Transverse colon (tissue), 4 donors: ENCODE results near the gene PRSS53. TPM values are rescaled to one million over a fixed set of nuclear protein-coding genes. Genes with fewer than 3 reads are reported as not detected.

ENCODE experiments used
- DNase-seq: peaks from one replicate; pipeline ENCODE4 v3.0.0-alpha.2; 2019
- H3K27ac ChIP-seq, 4 donors: fragments of 200-600 bp; sonication (generic); 2 replicates each; pipeline ENCODE4 v1.5.1; 2016 to 2018; ENCODE audit warnings: inconsistent platforms in 4 of 4
- H3K27me3 ChIP-seq: fragments of 200-600 bp; sonication (generic); 2 replicates; pipeline ENCODE4 v1.5.1; 2017; ENCODE audit warnings: inconsistent platforms
- H3K36me3 ChIP-seq, 4 donors: fragments of 200-600 bp; sonication (generic); 2 replicates each; pipeline ENCODE4 v1.5.1; 2017 to 2019; ENCODE audit warnings: inconsistent platforms in 4 of 4
- H3K4me1 ChIP-seq, 4 donors: fragments of 200-600 bp; sonication (generic); 2 replicates each; pipeline ENCODE4 v1.5.1; 2017 to 2020; ENCODE audit warnings: inconsistent platforms in 4 of 4
- H3K4me3 ChIP-seq, 4 donors: fragments of 200-600 bp; sonication (generic); 1 replicate in 1 of 4; 2 replicates in 3 of 4; pipeline versions ENCODE4 v1.5.1 to v1.6.1; 2017 to 2019; ENCODE audit warnings: inconsistent platforms in 4 of 4
- H3K9me3 ChIP-seq, 2 donors: fragments of 200-600 bp; sonication (generic); 2 replicates each; pipeline ENCODE4 v1.5.1; 2017 to 2019; ENCODE audit warnings: inconsistent platforms in 2 of 2
- EP300 ChIP-seq: sonication (generic); formaldehyde crosslinking; IDR thresholded peaks from one replicate; pipeline ENCODE4 v1.6.1; 2017; ENCODE audit warnings: antibody characterized with exemption, low read depth
- POLR2A ChIP-seq: fragments of 450-650 bp; IDR thresholded peaks from one replicate; pipeline ENCODE4 v1.6.1; 2016; ENCODE audit warnings: antibody characterized with exemption, mild to moderate bottlenecking, moderate library complexity
- POLR2AphosphoS5 ChIP-seq, 3 donors: sonication (generic); formaldehyde crosslinking; IDR thresholded peaks; one replicate each; pipeline ENCODE4 v1.6.1; 2016; ENCODE audit warnings: antibody characterized with exemption in 3 of 3
- WGBS, 2 donors: methylation state at CpG; one replicate each; pipeline ENCODE4 v1.1.5; 2018; ENCODE audit warnings: low coverage in 1 of 2; 5-methylcytosine and 5-hydroxymethylcytosine counted together
- in situ Hi-C, 4 donors: fragments of 200-750 bp; cut with MboI; loops; one replicate each; pipeline versions ENCODE4 v1.15.0 to v1.15.1; 2017; ENCODE audit warnings: low sequenced_read_pairs in 3 of 4, low pct_ligation_motif_present in 1 of 4, low pct_unique_long_range_greater_than_20kb in 1 of 4
- intact Hi-C: fragments of 100-400 bp; cut with DNase I; formaldehyde crosslinking; loops from one replicate; pipeline ENCODE4 v1.15.1; 2023; ENCODE audit warnings: low total_unique reads
- total RNA-seq, 4 donors: library from RNA; depleted of rRNA; stranded (reverse); fragments of >200 nt; gene quantifications; one replicate each; pipeline ENCODE4 v1.1.0, GENCODE V29; 2016
- TF ChIP-seq, protein P1 (sequence below), 5 experiments: fragments of 200-600 bp in 3 of 5; fragments of 450-650 bp in 2 of 5; sonication (generic) in 3 of 5; IDR thresholded peaks; 1 replicate in 2 of 5; 2 replicates in 3 of 5; pipeline ENCODE4 v1.5.1; 2016 to 2017; ENCODE audit warnings: antibody characterized with exemption in 5 of 5, inconsistent platforms in 3 of 5, mild to moderate bottlenecking in 2 of 5, moderate library complexity in 1 of 5

The PRSS53 gene
- total RNA-seq, 4 donors from 2014 or later: 1.1 to 5.2 (median 3.1) TPM

DNA sequence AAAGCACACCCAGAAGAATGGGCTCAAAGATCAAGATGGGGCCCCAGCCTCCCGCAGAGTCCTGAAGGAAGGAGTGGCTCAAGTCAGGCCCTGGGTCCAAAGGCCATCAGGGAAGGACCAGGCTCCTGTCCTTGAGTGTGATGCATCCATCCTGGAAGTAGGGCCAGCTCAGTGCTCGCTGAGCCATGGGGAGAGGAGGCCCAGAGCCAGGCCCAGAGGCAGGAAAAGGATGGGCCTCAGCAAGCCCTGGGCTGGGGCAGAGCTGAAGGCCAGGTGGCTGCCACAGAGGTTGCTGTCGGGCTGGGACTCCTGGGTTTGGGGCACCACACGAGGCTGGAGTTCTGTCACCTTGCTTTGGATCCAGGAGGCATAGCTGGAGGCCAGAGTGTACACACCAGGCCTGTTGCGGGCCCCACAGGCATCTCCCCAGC lies 43.1 kb upstream of the PRSS53 start:
- no peaks in the 10 kb centered on the region for H3K36me3 ChIP-seq
- intact Hi-C loops (no loop called here), in situ Hi-C loops (no loop called here)
- no peaks in the 10 kb centered on the region for H3K27me3 ChIP-seq
- H3K4me1 ChIP-seq: peaks cover 29 to 82% (median 67%) of the 10 kb centered on the region in 4 donors
- DNase-seq: peak; percentile 84
- peak; percentile 71 for TF ChIP-seq POLR2A
- TF ChIP-seq, protein P1, sequence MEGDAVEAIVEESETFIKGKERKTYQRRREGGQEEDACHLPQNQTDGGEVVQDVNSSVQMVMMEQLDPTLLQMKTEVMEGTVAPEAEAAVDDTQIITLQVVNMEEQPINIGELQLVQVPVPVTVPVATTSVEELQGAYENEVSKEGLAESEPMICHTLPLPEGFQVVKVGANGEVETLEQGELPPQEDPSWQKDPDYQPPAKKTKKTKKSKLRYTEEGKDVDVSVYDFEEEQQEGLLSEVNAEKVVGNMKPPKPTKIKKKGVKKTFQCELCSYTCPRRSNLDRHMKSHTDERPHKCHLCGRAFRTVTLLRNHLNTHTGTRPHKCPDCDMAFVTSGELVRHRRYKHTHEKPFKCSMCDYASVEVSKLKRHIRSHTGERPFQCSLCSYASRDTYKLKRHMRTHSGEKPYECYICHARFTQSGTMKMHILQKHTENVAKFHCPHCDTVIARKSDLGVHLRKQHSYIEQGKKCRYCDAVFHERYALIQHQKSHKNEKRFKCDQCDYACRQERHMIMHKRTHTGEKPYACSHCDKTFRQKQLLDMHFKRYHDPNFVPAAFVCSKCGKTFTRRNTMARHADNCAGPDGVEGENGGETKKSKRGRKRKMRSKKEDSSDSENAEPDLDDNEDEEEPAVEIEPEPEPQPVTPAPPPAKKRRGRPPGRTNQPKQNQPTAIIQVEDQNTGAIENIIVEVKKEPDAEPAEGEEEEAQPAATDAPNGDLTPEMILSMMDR (IDR thresholded peaks at IDR 0.05): no peak
- peak in 2 of 3 donors; percentile 83 to 89 for TF ChIP-seq POLR2AphosphoS5 (IDR thresholded peaks at IDR 0.05)
- no peak for TF ChIP-seq EP300
- 65% methylated on average over 5 of the region's 5 CpGs; no CpG with 5 or more reads in 1 of the 2 donors for WGBS, 2 donors
- H3K27ac ChIP-seq: peak overlapping the region; percentile 91 to 94 (median 93)
- H3K4me3 ChIP-seq: no peak overlapping the region
- H3K9me3 ChIP-seq: no peaks in the 10 kb centered on the region

DNA sequence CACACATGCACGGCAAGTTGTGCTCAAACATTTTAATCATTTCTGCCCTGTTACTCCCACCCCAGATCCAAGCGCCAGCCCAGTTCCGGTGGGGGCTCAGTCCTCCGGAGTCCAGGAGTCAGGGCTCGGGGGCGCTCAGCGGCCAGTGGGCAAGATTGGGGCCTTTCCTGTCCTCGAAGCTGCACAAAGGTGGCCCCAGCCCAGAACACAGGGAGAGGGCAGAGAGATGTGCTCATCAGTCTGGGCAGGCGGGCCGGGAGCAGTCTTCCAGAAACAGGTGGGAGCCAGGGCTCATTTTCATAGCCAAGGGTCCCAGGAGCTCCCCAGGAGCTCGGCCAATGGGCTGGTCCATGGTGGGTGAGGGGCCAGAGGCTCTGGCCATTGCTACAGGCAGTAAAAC lies 42.7 kb upstream of the PRSS53 start:
- intact Hi-C loops (no loop called here), in situ Hi-C loops (no loop called here)
- no peaks in the 10 kb centered on the region for H3K27me3 ChIP-seq
- no peaks in the 10 kb centered on the region for H3K36me3 ChIP-seq
- 73% methylated on average over 10 of the region's 11 CpGs; no CpG with 5 or more reads in 1 of the 2 donors for WGBS, 2 donors
- H3K9me3 ChIP-seq: no peaks in the 10 kb centered on the region
- TF ChIP-seq POLR2AphosphoS5 (IDR thresholded peaks at IDR 0.05) (no peak), POLR2A (no peak), EP300 (no peak)
- TF ChIP-seq, protein P1 (IDR thresholded peaks at IDR 0.05): no peak
- H3K4me1 ChIP-seq: peaks cover 29 to 81% (median 67%) of the 10 kb centered on the region in 4 donors
- H3K4me3 ChIP-seq: no peak overlapping the region
- peak overlapping the region; percentile 91 to 94 (median 93) for H3K27ac ChIP-seq
- no peak for DNase-seq

DNA sequence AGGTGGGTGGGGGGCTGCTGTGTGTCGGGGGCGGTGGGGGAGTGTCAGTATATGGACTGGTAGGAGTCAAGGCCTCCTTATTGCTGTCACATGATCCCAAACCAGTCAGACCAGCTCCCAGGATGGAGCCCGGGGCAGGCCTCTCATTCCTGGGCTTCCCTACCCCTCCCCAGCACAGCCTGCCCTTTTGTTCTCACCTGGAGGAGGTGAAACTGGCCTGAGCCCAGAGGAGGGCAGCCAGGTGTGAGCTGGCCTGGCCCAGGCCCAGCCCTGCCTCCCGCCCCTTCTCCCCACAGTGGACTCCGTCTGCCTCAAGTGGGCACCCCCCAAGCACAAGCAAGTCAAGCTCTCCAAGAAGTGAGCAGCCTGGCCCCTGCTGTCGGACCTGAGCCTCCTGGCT lies 42.2 kb upstream of the PRSS53 start:
- in situ Hi-C loops: no loop called here
- 26 to 60% methylated on average over 1 to 6 of the region's 6 CpGs for WGBS, 2 donors
- DNase-seq: peak; percentile 92
- Histone ChIP-seq H3K36me3 (no peaks in the 10 kb centered on the region), H3K27me3 (no peaks in the 10 kb centered on the region), H3K27ac (peak overlapping the region; percentile 91 to 94 (median 93)), H3K4me3 (no peak overlapping the region), H3K4me1 (peaks cover 29 to 76% (median 67%) of the 10 kb centered on the region in 4 donors), H3K9me3 (no peaks in the 10 kb centered on the region)
- TF ChIP-seq POLR2AphosphoS5 (IDR thresholded peaks at IDR 0.05): peak in 2 of 3 donors; percentile 56 to 72
- TF ChIP-seq, protein P1 (IDR thresholded peaks at IDR 0.05): peak in 1 of 5 experiments; percentile 11
- no peak for TF ChIP-seq EP300
- peak; percentile 31 for TF ChIP-seq POLR2A
- intact Hi-C loops: no loop called here

DNA sequence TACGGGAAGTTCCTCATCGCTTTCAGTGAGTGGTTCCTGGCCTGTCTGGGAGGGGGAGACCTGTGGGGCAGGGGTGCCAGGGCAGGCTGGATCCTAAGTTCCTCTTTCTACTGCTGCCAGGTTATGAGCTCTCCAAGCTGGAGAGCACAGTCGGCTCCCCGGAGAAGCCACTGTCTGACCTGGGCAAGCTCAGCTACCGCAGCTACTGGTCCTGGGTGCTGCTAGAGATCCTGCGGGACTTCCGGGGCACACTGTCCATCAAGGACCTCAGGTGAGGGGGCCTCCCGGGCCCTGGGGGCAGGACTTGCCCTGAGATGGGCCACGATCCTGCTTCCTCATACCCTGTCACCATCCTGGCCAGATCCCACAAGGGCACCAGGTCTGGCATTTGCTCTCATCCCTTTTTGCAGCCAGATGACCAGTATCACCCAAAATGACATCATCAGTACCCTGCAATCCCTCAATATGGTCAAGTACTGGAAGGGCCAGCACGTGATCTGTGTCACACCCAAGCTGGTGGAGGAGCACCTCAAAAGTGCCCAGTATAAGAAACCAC lies 41.7 kb upstream of the PRSS53 start:
- Histone ChIP-seq H3K36me3 (no peaks in the 10 kb centered on the region), H3K27ac (peak overlapping the region; percentile 91 to 94 (median 93)), H3K9me3 (no peaks in the 10 kb centered on the region), H3K27me3 (no peaks in the 10 kb centered on the region), H3K4me3 (no peak overlapping the region), H3K4me1 (peaks cover 29 to 75% (median 67%) of the 10 kb centered on the region in 4 donors)
- intact Hi-C loops: no loop called here
- WGBS, 2 donors: 42% methylated on average over 3 of the region's 10 CpGs; no CpG with 5 or more reads in 1 of the 2 donors
- no peak for DNase-seq
- TF ChIP-seq, protein P1 (IDR thresholded peaks at IDR 0.05): no peak
- TF ChIP-seq POLR2A: peak; percentile 15
- no peak for TF ChIP-seq POLR2AphosphoS5 (IDR thresholded peaks at IDR 0.05)
- no peak for TF ChIP-seq EP300
- in situ Hi-C loops: no loop called here
